WERI-Rb-1 (cell line): ENCODE measurements around the gene ENO3.
A peak's percentile ranks its signal among the peaks of the same experiment; 100 is the strongest.

ENCODE experiments used
- DNase-seq: peaks from one replicate; pipeline ENCODE4 v3.0.0-alpha.2; 2020
- H3K27ac ChIP-seq: fragments of 250-450 bp; sonication (Bioruptor Pico); 2 replicates; pipeline ENCODE4 v1.5.1; 2020; ENCODE audit warnings: mild to moderate bottlenecking, moderate library complexity
- H3K27me3 ChIP-seq: fragments of 250-450 bp; sonication (Bioruptor Pico); 2 replicates; pipeline ENCODE4 v1.5.1; 2021; ENCODE audit warnings: mild to moderate bottlenecking, low read depth, moderate library complexity; ENCODE audit not compliant: insufficient read depth, severe bottlenecking
- H3K36me3 ChIP-seq: fragments of 250-450 bp; sonication (Bioruptor Pico); 2 replicates; pipeline ENCODE4 v1.5.1; 2020; ENCODE audit warnings: mild to moderate bottlenecking, moderate library complexity
- H3K4me3 ChIP-seq: 2 replicates; pipeline ENCODE4 v1.5.1; 2011; ENCODE audit warnings: low read depth, mild to moderate bottlenecking, control low read depth, low read length
- H3K9me3 ChIP-seq: fragments of 250-450 bp; sonication (Bioruptor Pico); 2 replicates; pipeline ENCODE4 v1.5.1; 2021; ENCODE audit warnings: mild to moderate bottlenecking, moderate library complexity; ENCODE audit not compliant: severe bottlenecking
- CTCF ChIP-seq: IDR thresholded peaks from 2 replicates; pipeline ENCODE4 v1.5.1; 2011; ENCODE audit warnings: low read depth, mild to moderate bottlenecking, control low read depth, inconsistent platforms, low read length

Gene ENO3

GRCh38 chr17:4994081-4994595, 43.2 kb downstream of the ENO3 start:
- no peaks in the 10 kb centered on the region for H3K27me3 ChIP-seq
- no peak for TF ChIP-seq CTCF
- no peaks in the 10 kb centered on the region for H3K36me3 ChIP-seq
- no peak for DNase-seq
- no peak overlapping the region for H3K4me3 ChIP-seq
- H3K9me3 ChIP-seq = no peaks in the 10 kb centered on the region
- no peak overlapping the region for H3K27ac ChIP-seq

GRCh38 chr17:4997302-4998026, 46.5 kb downstream of the ENO3 start, which contains the start of the genes INCA1 and KIF1C:
Gene INCA1, minus strand, starts transcription at chr17:4997522. Its CDS starts 3,085 bp downstream, at chr17:4994437.
Gene KIF1C, plus strand, starts transcription at chr17:4997950. Its CDS starts 2,297 bp downstream, at chr17:5000247.
- DNase-seq = peak; percentile 93
- Histone ChIP-seq H3K36me3 (peaks cover 17% of the 10 kb centered on the region), H3K27me3 (no peaks in the 10 kb centered on the region), H3K27ac (peak within 1 kb of the TSS; percentile 91), H3K4me3 (peak within 1 kb of the TSS; percentile 67), H3K9me3 (no peaks in the 10 kb centered on the region)
- no peak for TF ChIP-seq CTCF

- DNase-seq = peak; percentile 47
- peak overlapping the region; percentile 91 for H3K27ac ChIP-seq
- H3K27me3 ChIP-seq = no peaks in the 10 kb centered on the region
- H3K4me3 ChIP-seq = peak overlapping the region; percentile 67
- no peaks in the 10 kb centered on the region for H3K9me3 ChIP-seq
- peaks cover 21% of the 10 kb centered on the region for H3K36me3 ChIP-seq
- no peak for TF ChIP-seq CTCF
Observed at GRCh38 chr17:4998027-4998731, 47.3 kb downstream of the ENO3 start.

GRCh38 chr17:4998732-4999429, 48.0 kb downstream of the ENO3 start:
- Histone ChIP-seq H3K9me3 (no peaks in the 10 kb centered on the region), H3K27me3 (no peaks in the 10 kb centered on the region), H3K36me3 (peaks cover 28% of the 10 kb centered on the region), H3K27ac (peak overlapping the region; percentile 91; the same call in 1 of the 2 replicates), H3K4me3 (peak overlapping the region; percentile 67)
- no peak for TF ChIP-seq CTCF
- no peak for DNase-seq

GRCh38 chr17:4999430-5000093, 48.6 kb downstream of the ENO3 start:
- TF ChIP-seq CTCF = no peak
- H3K9me3 ChIP-seq = no peaks in the 10 kb centered on the region
- H3K27me3 ChIP-seq = no peaks in the 10 kb centered on the region
- H3K36me3 ChIP-seq = peaks cover 35% of the 10 kb centered on the region
- no peak overlapping the region for H3K4me3 ChIP-seq
- no peak for DNase-seq
- no peak overlapping the region for H3K27ac ChIP-seq
